ENCODE data around the gene PHF19. TPM values are rescaled to one million over a fixed set of nuclear protein-coding genes. Genes with fewer than 3 reads are reported as not detected.

The PHF19 gene
- total and polyA plus RNA-seq, 10 of the 15 experiments (the other 5 are each of a cell fraction or from before 2014, with no cell fraction given) = 26.0 to 133 (median 87.7) TPM

- Histone ChIP-seq H3K9me3 (replicated peaks; ENCODE audit: control insufficient read depth, insufficient read depth, low read length) (peaks cover 2% of the 10 kb centered on the region; the same call in 1 of the 3 replicates), H3K27me3 (replicated peaks in 1 of 2; ENCODE audit: control insufficient read depth in 2 of 2, insufficient read depth in 2 of 2, low read length in 1 of 2) (no peaks in the 10 kb centered on the region), H3K79me2 (ENCODE audit: control insufficient read depth, insufficient read depth, low read length) (peaks cover 55% of the 10 kb centered on the region), H3K27ac (ENCODE audit: control insufficient read depth, insufficient read depth) (no peak overlapping the region), H3K9ac (ENCODE audit: control insufficient read depth, insufficient read depth, low read length) (no peak overlapping the region), H3K4me1 (ENCODE audit: control insufficient read depth, insufficient read depth, low read length) (peaks cover 19% of the 10 kb centered on the region), H2AFZ (ENCODE audit: control insufficient read depth, low read depth, low read length) (no peak overlapping the region), H3K4me3 (no peak overlapping the region), H3K36me3 (ENCODE audit: control insufficient read depth in 2 of 2, insufficient read depth in 2 of 2, low read length in 1 of 2) (peaks cover 41 to 59% of the 10 kb centered on the region in 2 experiments), H4K20me1 (ENCODE audit: control insufficient read depth, insufficient read depth) (no peaks in the 10 kb centered on the region), H3K4me2 (ENCODE audit: control insufficient read depth, insufficient read depth) (no peak overlapping the region)
- in situ Hi-C loops (cut with MboI) (no loop called here), intact Hi-C loops (cut with micrococcal nuclease; ENCODE audit: unreplicated experiment) (no loop called here)
- 0 out of 2 replicates have a peak, but pooled peaks have one; percentile 11 for TF ChIP-seq CREB1 (IDR thresholded peaks at IDR 0.05; ENCODE audit: low read depth)
- 0 out of 2 replicates have a peak, but pooled peaks have one; percentile 33 for TF ChIP-seq GABPA (IDR thresholded peaks at IDR 0.05; ENCODE audit: low read depth)
- no peak for TF ChIP-seq USF2 (IDR thresholded peaks at IDR 0.05; ENCODE audit: borderline replicate concordance, low read depth, low read length)
- TF ChIP-seq PKNOX1 (IDR thresholded peaks at IDR 0.05) = peak; percentile 75
- no peak for TF ChIP-seq FOS (IDR thresholded peaks at IDR 0.05; ENCODE audit: borderline replicate concordance, extremely low read depth, insufficient read length)
- peak; percentile 18; the same call in 1 of the 2 replicates for TF ChIP-seq POLR2A (IDR thresholded peaks at IDR 0.05; ENCODE audit: low read depth, low read length)
- peak; percentile 44 for TF ChIP-seq PBX3 (IDR thresholded peaks at IDR 0.05; ENCODE audit: insufficient replicate concordance, low read depth, low read length)
- TF ChIP-seq RUNX3 (IDR thresholded peaks at IDR 0.05; ENCODE audit: low read length) = peak; percentile 40; the same call in 1 of the 2 replicates
- no peak for TF ChIP-seq CEBPZ (IDR thresholded peaks at IDR 0.05; ENCODE audit: low read depth, low read length)
- SMC1A ChIA-PET (ENCODE audit: uncharacterized antibody, unreplicated experiment) = interaction anchor here (0.8 to 26.1 kb wide), 8 partner anchors 9 to 260 kb away, joined by 3 to 522 read pairs (median 8); no protein-coding TSS in a partner anchor
- peak; percentile 13; the same call in 2 of the 3 replicates for ATAC-seq
- no TSS peak for BruUV-seq (replicated peaks)
- DNase-seq (ENCODE audit: low read depth, low spot score) = no peak
- CTCF ChIA-PET = interaction anchor here (0.6 to 3.4 kb wide), 11 partner anchors 9 to 162 kb away, joined by 3 to 19 read pairs (median 3); no protein-coding TSS in a partner anchor
- POLR2A ChIA-PET = interaction anchor here (0.6 to 11.5 kb wide), 8 partner anchors 9 to 27 kb away, joined by 3 to 224 read pairs (median 6); no protein-coding TSS in a partner anchor
- no peak for FAIRE-seq
- RAD21 ChIA-PET (ENCODE audit: unreplicated experiment) = interaction anchor here (0.8 to 11.9 kb wide), 5 partner anchors 8 to 38 kb away, joined by 3 to 196 read pairs (median 3); partner anchors contain the start of gene PHF19
- 47% methylated on average over 5 of the region's 5 CpGs for WGBS (ENCODE audit: insufficient coverage, insufficient replicate concordance, low lambda C conversion rate, missing lambda C conversion rate)
These were observed 39.0 kb upstream of the PHF19 start for GRCh38 chr9:120915854-120916470.

All from GM12878 (cell line).